Ascending aorta (tissue), 2 donors: ENCODE data around the gene NLGN1. TPM values are rescaled to one million over a fixed set of nuclear protein-coding genes. Genes with fewer than 3 reads are reported as not detected.

Experiments
- DNase-seq, 2 donors: peaks; one replicate each; pipeline ENCODE4 v3.0.0-alpha.2; 2019; ENCODE audit warnings: low spot score in 2 of 2
- H3K27ac ChIP-seq, 2 donors: fragments of 200-600 bp; sonication (generic); one replicate each; pipeline ENCODE4 v1.5.1; 2016 to 2017; ENCODE audit warnings: mild to moderate bottlenecking in 1 of 2
- H3K27me3 ChIP-seq: fragments of 200-600 bp; sonication (generic); one replicate; pipeline ENCODE4 v1.5.1; 2017
- H3K36me3 ChIP-seq, 2 donors: fragments of 200-600 bp; sonication (generic); one replicate each; pipeline ENCODE4 v1.5.1; 2016
- H3K4me1 ChIP-seq, 2 donors: fragments of 200-600 bp; sonication (generic); one replicate each; pipeline ENCODE4 v1.5.1; 2016 to 2017; ENCODE audit warnings: mild to moderate bottlenecking in 1 of 2
- H3K4me3 ChIP-seq, 2 donors: fragments of 200-600 bp; sonication (generic); one replicate each; pipeline ENCODE4 v1.5.1; 2016 to 2017; ENCODE audit warnings: mild to moderate bottlenecking in 1 of 2
- H3K9me3 ChIP-seq, 2 donors: fragments of 200-600 bp; sonication (generic); one replicate each; pipeline ENCODE4 v1.5.1; 2016
- CTCF ChIP-seq, 3 experiments: fragments of 200-600 bp in 2 of 3; fragments of 450-650 bp in 1 of 3; sonication (generic) in 2 of 3; IDR thresholded peaks; one replicate each; pipeline ENCODE4 v1.5.1; 2016 to 2019; ENCODE audit warnings: antibody characterized with exemption in 3 of 3, mild to moderate bottlenecking in 1 of 3, moderate library complexity in 1 of 3
- intact Hi-C: fragments of 100-400 bp; cut with DNase I; formaldehyde crosslinking; loops from one replicate; pipeline ENCODE4 v1.15.1; 2023
- total RNA-seq: library from RNA; depleted of rRNA; stranded (reverse); fragments of >200 nt; gene quantifications from one replicate; pipeline ENCODE4 v1.1.0, GENCODE V29; 2016

The NLGN1 gene
- total RNA-seq, 1 donor from 2014 or later: 5.2 TPM

GRCh38 chr3:174097686-174098085, 700.1 kb downstream of the NLGN1 start:
- TF ChIP-seq CTCF (IDR thresholded peaks at IDR 0.05): no peak
- Histone ChIP-seq H3K4me1 (no peaks in the 10 kb centered on the region), H3K9me3 (no peaks in the 10 kb centered on the region), H3K27ac (no peak overlapping the region), H3K36me3 (no peaks in the 10 kb centered on the region), H3K4me3 (no peak overlapping the region), H3K27me3 (no peaks in the 10 kb centered on the region)
- intact Hi-C loops: no loop called here
- no peak for DNase-seq

- H3K36me3 ChIP-seq: no peaks in the 10 kb centered on the region
- no peaks in the 10 kb centered on the region for H3K27me3 ChIP-seq
- no peaks in the 10 kb centered on the region for H3K4me1 ChIP-seq
- no peak overlapping the region for H3K27ac ChIP-seq
- no peaks in the 10 kb centered on the region for H3K9me3 ChIP-seq
- TF ChIP-seq CTCF (IDR thresholded peaks at IDR 0.05): no peak
- intact Hi-C loops: no loop called here
- DNase-seq: no peak
- H3K4me3 ChIP-seq: no peak overlapping the region
Measured at GRCh38 chr3:174098746-174099145, 701.2 kb downstream of the NLGN1 start.

- no peaks in the 10 kb centered on the region for H3K27me3 ChIP-seq
- intact Hi-C loops: no loop called here
Measured at GRCh38 chr3:174099724-174100123, 702.2 kb downstream of the NLGN1 start.

GRCh38 chr3:174100744-174101143, 703.2 kb downstream of the NLGN1 start:
- Histone ChIP-seq H3K4me3 (no peak overlapping the region), H3K27me3 (no peaks in the 10 kb centered on the region), H3K36me3 (no peaks in the 10 kb centered on the region), H3K27ac (no peak overlapping the region), H3K9me3 (no peaks in the 10 kb centered on the region), H3K4me1 (no peaks in the 10 kb centered on the region)
- no peak for DNase-seq
- TF ChIP-seq CTCF (IDR thresholded peaks at IDR 0.05): no peak
- intact Hi-C loops: no loop called here

More at GRCh38 chr3:174099724-174100123, 702.2 kb downstream of the NLGN1 start:
- H3K9me3 ChIP-seq: no peaks in the 10 kb centered on the region
- no peak overlapping the region for H3K4me3 ChIP-seq
- H3K36me3 ChIP-seq: no peaks in the 10 kb centered on the region
- TF ChIP-seq CTCF (IDR thresholded peaks at IDR 0.05): no peak
- H3K27ac ChIP-seq: no peak overlapping the region
- H3K4me1 ChIP-seq: no peaks in the 10 kb centered on the region
- no peak for DNase-seq

- intact Hi-C loops: no loop called here
- no peak for DNase-seq
- no peaks in the 10 kb centered on the region for H3K27me3 ChIP-seq
- H3K36me3 ChIP-seq: no peaks in the 10 kb centered on the region
- H3K27ac ChIP-seq: no peak overlapping the region
- no peak for TF ChIP-seq CTCF (IDR thresholded peaks at IDR 0.05)
- H3K9me3 ChIP-seq: no peaks in the 10 kb centered on the region
- no peak overlapping the region for H3K4me3 ChIP-seq
- no peaks in the 10 kb centered on the region for H3K4me1 ChIP-seq
Measured at GRCh38 chr3:174101244-174101643, 703.7 kb downstream of the NLGN1 start.

GRCh38 chr3:174102274-174102673, 704.7 kb downstream of the NLGN1 start:
- no peak for TF ChIP-seq CTCF (IDR thresholded peaks at IDR 0.05)
- intact Hi-C loops: no loop called here
- DNase-seq: no peak

More at GRCh38 chr3:174102274-174102673, 704.7 kb downstream of the NLGN1 start:
- no peak overlapping the region for H3K4me3 ChIP-seq
- H3K27me3 ChIP-seq: no peaks in the 10 kb centered on the region
- H3K4me1 ChIP-seq: no peaks in the 10 kb centered on the region
- H3K27ac ChIP-seq: no peak overlapping the region
- H3K9me3 ChIP-seq: no peaks in the 10 kb centered on the region
- no peaks in the 10 kb centered on the region for H3K36me3 ChIP-seq
